ENCODE results near the gene TNFRSF19.

The TNFRSF19 gene

GRCh38 chr13:23695711-23696464 lies 125.7 kb downstream of the TNFRSF19 start:
- peak overlapping the region; percentile 46 for H3K4me3 ChIP-seq (ENCODE audit: low read depth, low read length)
- TF ChIP-seq CTCF (IDR thresholded peaks at IDR 0.05; ENCODE audit: insufficient read depth, low read depth, low read length, missing control alignments), result peak; percentile 11
- peak; percentile 82 for DNase-seq (ENCODE audit: low read depth)

- no peak for DNase-seq (ENCODE audit: low read depth)
- H3K4me3 ChIP-seq (ENCODE audit: low read depth, low read length), result no peak overlapping the region
- no peak for TF ChIP-seq CTCF (IDR thresholded peaks at IDR 0.05; ENCODE audit: insufficient read depth, low read depth, low read length, missing control alignments)
Measured at GRCh38 chr13:23696610-23697009, 126.4 kb downstream of the TNFRSF19 start.

- H3K4me3 ChIP-seq (ENCODE audit: low read depth, low read length), result no peak overlapping the region
- no peak for DNase-seq (ENCODE audit: low read depth)
- no peak for TF ChIP-seq CTCF (IDR thresholded peaks at IDR 0.05; ENCODE audit: insufficient read depth, low read depth, low read length, missing control alignments)
Measured at GRCh38 chr13:23697772-23698313, 127.6 kb downstream of the TNFRSF19 start.

GRCh38 chr13:23699271-23699670 lies 129.1 kb downstream of the TNFRSF19 start:
- DNase-seq (ENCODE audit: low read depth), result no peak
- no peak for TF ChIP-seq CTCF (IDR thresholded peaks at IDR 0.05; ENCODE audit: insufficient read depth, low read depth, low read length, missing control alignments)

GRCh38 chr13:23701186-23701585 lies 131.0 kb downstream of the TNFRSF19 start:
- no peak overlapping the region for H3K4me3 ChIP-seq (ENCODE audit: low read depth, low read length)
- TF ChIP-seq CTCF (IDR thresholded peaks at IDR 0.05; ENCODE audit: insufficient read depth, low read depth, low read length, missing control alignments), result no peak

More at GRCh38 chr13:23699271-23699670, 129.1 kb downstream of the TNFRSF19 start:
- no peak overlapping the region for H3K4me3 ChIP-seq (ENCODE audit: low read depth, low read length)

GRCh38 chr13:23701636-23702035 lies 131.4 kb downstream of the TNFRSF19 start:
- DNase-seq (ENCODE audit: low read depth), result no peak
- H3K4me3 ChIP-seq (ENCODE audit: low read depth, low read length), result no peak overlapping the region
- TF ChIP-seq CTCF (IDR thresholded peaks at IDR 0.05; ENCODE audit: insufficient read depth, low read depth, low read length, missing control alignments), result no peak

More at GRCh38 chr13:23701186-23701585, 131.0 kb downstream of the TNFRSF19 start:
- no peak for DNase-seq (ENCODE audit: low read depth)

Measured in GM12865 (cell line).